GM12878 (cell line): ENCODE results near the gene YBEY. TPM values are rescaled to one million over a fixed set of nuclear protein-coding genes. Genes with fewer than 3 reads are reported as not detected.

ENCODE experiments used
- ATAC-seq: fragments of 200-7000 bp; cut with Tn5 transposase; 3 replicates; pipeline ENCODE4 v1.9.1; 2020; ENCODE audit warnings: mild to moderate bottlenecking, moderate library complexity
- BruUV-seq: library from RNA; stranded (reverse); fragments of 400-500 nt; replicated peaks from 2 replicates; lab custom pipeline; 2021; lab: Mats Ljungman, UMichigan
- CTCF ChIA-PET: fragments of 300-600 bp; sonication (Branson Sonifier 250); formaldehyde crosslinking; extraction: SDS; loops from one replicate; lab custom pipeline; 2021; ENCODE audit warnings: inconsistent platforms; lab: Yijun Ruan, JAX
- POLR2A ChIA-PET: fragments of 350-600 bp; formaldehyde crosslinking; extraction: SDS; loops from one replicate; lab custom pipeline; 2021; ENCODE audit warnings: inconsistent platforms; lab: Charles Lee
- RAD21 ChIA-PET: fragments of 300-600 bp; sonication (Branson Sonifier 250); formaldehyde crosslinking; loops from one replicate; lab custom pipeline; 2023; ENCODE audit warnings: antibody characterized with exemption; ENCODE audit not compliant: unreplicated experiment; lab: Charles Lee
- SMC1A ChIA-PET: fragments of 300-600 bp; sonication (Branson Sonifier 250); formaldehyde crosslinking; loops from one replicate; lab custom pipeline; 2023; ENCODE audit not compliant: unreplicated experiment, uncharacterized antibody; lab: Charles Lee
- DNase-seq: peaks from one replicate; pipeline ENCODE4 v3.0.0-alpha.2; 2011; ENCODE audit warnings: low read depth, low spot score
- FAIRE-seq: peaks from 3 replicates; lab custom pipeline; 2011; peaks lifted over from hg19 to GRCh38; lab: Jason Lieb, UNC
- H2AFZ ChIP-seq: 2 replicates; pipeline ENCODE4 v1.6.0; 2011; ENCODE audit warnings: low read depth, low read length, control low read depth; ENCODE audit not compliant: control insufficient read depth
- H3K27ac ChIP-seq: 2 replicates; pipeline ENCODE4 v1.5.1; 2011; ENCODE audit warnings: control low read depth; ENCODE audit not compliant: control insufficient read depth, insufficient read depth
- H3K27me3 ChIP-seq, 2 experiments: replicated peaks in 1 of 2; 2 replicates each; pipeline versions ENCODE4 v1.6.0 to v1.6.1; 2011; ENCODE audit warnings: low read length in 1 of 2; ENCODE audit not compliant: control insufficient read depth in 2 of 2, insufficient read depth in 2 of 2
- H3K36me3 ChIP-seq, 2 experiments: 2 replicates each; pipeline ENCODE4 v1.5.1; 2011; ENCODE audit warnings: low read length in 1 of 2; ENCODE audit not compliant: control insufficient read depth in 2 of 2, insufficient read depth in 2 of 2
- H3K4me1 ChIP-seq: 2 replicates; pipeline ENCODE4 v1.6.1; 2011; ENCODE audit warnings: mild to moderate bottlenecking, low read length, moderate library complexity, mixed read lengths; ENCODE audit not compliant: control insufficient read depth, insufficient read depth
- H3K4me2 ChIP-seq: 2 replicates; pipeline ENCODE4 v1.6.0; 2011; ENCODE audit warnings: control low read depth; ENCODE audit not compliant: control insufficient read depth, insufficient read depth
- H3K4me3 ChIP-seq: fragments of 200-600 bp; sonication (generic); 2 replicates; pipeline ENCODE4 v1.5.1; 2016
- H3K79me2 ChIP-seq: 2 replicates; pipeline ENCODE4 v1.6.0; 2011; ENCODE audit warnings: low read length; ENCODE audit not compliant: control insufficient read depth, insufficient read depth
- H3K9ac ChIP-seq: 2 replicates; pipeline ENCODE4 v1.8.0; 2011; ENCODE audit warnings: low read length, control low read depth, mixed read lengths; ENCODE audit not compliant: control insufficient read depth, insufficient read depth
- H3K9me3 ChIP-seq: replicated peaks from 3 replicates; pipeline ENCODE4 v1.5.1; 2011; ENCODE audit warnings: mild to moderate bottlenecking, low read length; ENCODE audit not compliant: control insufficient read depth, insufficient read depth
- H4K20me1 ChIP-seq: 2 replicates; pipeline ENCODE4 v1.6.0; 2011; ENCODE audit not compliant: control insufficient read depth, insufficient read depth
- ASH2L ChIP-seq: fragments of 300-600, 200-600 bp; sonication (generic); IDR thresholded peaks from 2 replicates; pipeline ENCODE4 v1.6.1; 2017; ENCODE audit warnings: low read depth, mild to moderate bottlenecking, borderline replicate concordance
- IKZF2 ChIP-seq, 2 experiments: fragments of 450-650 bp; IDR thresholded peaks; 2 replicates each; pipeline ENCODE4 v1.6.1; 2017; ENCODE audit warnings: mild to moderate bottlenecking in 2 of 2, moderate library complexity in 2 of 2
- RELB ChIP-seq: fragments of 450-650 bp; IDR thresholded peaks from 2 replicates; pipeline ENCODE4 v1.6.1; 2017; ENCODE audit warnings: low read depth, mild to moderate bottlenecking, moderate library complexity
- SMARCA5 ChIP-seq: fragments of 450-650 bp; IDR thresholded peaks from 2 replicates; pipeline ENCODE4 v1.6.1; 2017; ENCODE audit warnings: mild to moderate bottlenecking
- ZBTB11 ChIP-seq: fragments of 450-650 bp; formaldehyde crosslinking; IDR thresholded peaks from 2 replicates; pipeline ENCODE4 v1.5.0; 2022; ENCODE audit warnings: mild to moderate bottlenecking, missing genetic modification characterization
- WGBS: methylation state at CpG from one replicate; pipeline ENCODE4 v1.1.6; 2016; ENCODE audit warnings: low lambda C conversion rate; ENCODE audit not compliant: insufficient replicate concordance, insufficient coverage; ENCODE audit errors: missing lambda C conversion rate; 5-methylcytosine and 5-hydroxymethylcytosine counted together
- in situ Hi-C: fragments of 300-500 bp; cut with MboI; formaldehyde crosslinking; loops from 9 replicates; pipeline ENCODE4 v1.14.3; 2018; ENCODE audit warnings: mixed read lengths
- intact Hi-C: fragments of 100-400 bp; cut with micrococcal nuclease; formaldehyde crosslinking; loops from one replicate; pipeline ENCODE4 v1.14.2; 2022; ENCODE audit not compliant: unreplicated experiment
- polyA plus RNA-seq, 11 experiments: library from polyadenylated mRNA; depleted of rRNA in 4 of 11; unstranded in 6 of 11; stranded (reverse) in 5 of 11; fragments of >200 nt; fragmentation: Nextera tagmentation in 4 of 11; fragmentation: Illumina TruSeq in 1 of 11; extraction: Ambion mirVana in 4 of 11; extraction: Trizol in 1 of 11; gene quantifications; 1 replicate in 1 of 11; 2 replicates in 10 of 11; pipeline versions ENCODE4 v1.2.1 to v1.2.3, GENCODE V29; 2011 to 2016; ENCODE audit warnings: inconsistent platforms in 2 of 11, missing spikeins in 2 of 11, low read depth in 1 of 11
- total RNA-seq, 4 experiments: library from RNA; depleted of rRNA in 3 of 4; stranded (reverse); fragments of >200 nt in 3 of 4; fragmentation: Illumina TruSeq in 1 of 4; extraction: Trizol in 1 of 4; gene quantifications; 2 replicates each; pipeline versions ENCODE4 v1.2.1 to v1.2.3, GENCODE V29; 2013 to 2021

Gene YBEY
- total and polyA plus RNA-seq, 10 of the 15 experiments (the other 5 are each of a cell fraction or from before 2014, with no cell fraction given), result 6.5 to 31.4 (median 18.5) TPM

- H3K27me3 ChIP-seq, result no peaks in the 10 kb centered on the region
- in situ Hi-C loops, result no loop called here
- H3K9me3 ChIP-seq, result no peaks in the 10 kb centered on the region
- DNase-seq (no peak), ATAC-seq (no peak), FAIRE-seq (no peak)
- H3K4me1 ChIP-seq, result peaks cover 5% of the 10 kb centered on the region
- ChIA-PET RAD21 (no interaction called here), POLR2A (no interaction called here), CTCF (no interaction called here), SMC1A (no interaction called here)
- no peak overlapping the region for H2AFZ ChIP-seq
- peaks cover 0 to 3% of the 10 kb centered on the region in 2 experiments; a peak in 2 of 4 replicates for H3K36me3 ChIP-seq
- H3K4me3 ChIP-seq, result no peak overlapping the region
- H3K4me2 ChIP-seq, result no peak overlapping the region
- no peak for TF ChIP-seq SMARCA5
- no peak for TF ChIP-seq RELB
- no peak for TF ChIP-seq ASH2L
- TF ChIP-seq IKZF2 (IDR thresholded peaks at IDR 0.05), result no peak
- intact Hi-C loops, result no loop called here
- no peak overlapping the region for H3K27ac ChIP-seq
- no TSS peak for BruUV-seq
- 97% methylated on average over 20 of the region's 20 CpGs for WGBS
- H4K20me1 ChIP-seq, result no peaks in the 10 kb centered on the region
- peaks cover 29% of the 10 kb centered on the region for H3K79me2 ChIP-seq
- no peak overlapping the region for H3K9ac ChIP-seq
Observed at GRCh38 chr21:46317710-46318463, 31.7 kb downstream of the YBEY start.

GRCh38 chr21:46318464-46318845, 32.3 kb downstream of the YBEY start:
- 98% methylated on average over 4 of the region's 4 CpGs for WGBS
- no peak overlapping the region for H3K27ac ChIP-seq

More at GRCh38 chr21:46318464-46318845, 32.3 kb downstream of the YBEY start:
- ChIA-PET CTCF (no interaction called here), SMC1A (no interaction called here), POLR2A (no interaction called here), RAD21 (no interaction called here)
- in situ Hi-C loops, result no loop called here
- Histone ChIP-seq H4K20me1 (no peaks in the 10 kb centered on the region), H3K4me1 (peaks cover 5% of the 10 kb centered on the region), H2AFZ (no peak overlapping the region), H3K9me3 (no peaks in the 10 kb centered on the region), H3K36me3 (peaks cover 0 to 3% of the 10 kb centered on the region in 2 experiments; a peak in 1 of 4 replicates), H3K27me3 (no peaks in the 10 kb centered on the region), H3K79me2 (peaks cover 35% of the 10 kb centered on the region), H3K4me3 (no peak overlapping the region), H3K9ac (no peak overlapping the region), H3K4me2 (no peak overlapping the region)
- no TSS peak for BruUV-seq
- TF ChIP-seq ZBTB11 (CRISPR knock-in tag), result no peak
- ATAC-seq, result no peak
- intact Hi-C loops, result no loop called here
- no peak for DNase-seq
- FAIRE-seq, result no peak
